ENCODE measurements around the gene ABLIM1.

GRCh38 chr10:114431414-114432135 is 226.5 kb downstream of the ABLIM1 start:
- TF ChIP-seq CTCF (IDR thresholded peaks at IDR 0.05), result no peak
- TF ChIP-seq ZFX (IDR thresholded peaks at IDR 0.05; ENCODE audit: borderline replicate concordance), result no peak

Data from 22Rv1 (cell line).